GM21367 (cell line): ENCODE data around the gene ATP6V1B1.

ENCODE experiments used
- ATAC-seq: cut with Tn5 transposase; IDR thresholded peaks from one replicate; pipeline ENCODE4 v1.9.1; 2021; ENCODE audit not compliant: unreplicated experiment

Gene ATP6V1B1

DNA sequence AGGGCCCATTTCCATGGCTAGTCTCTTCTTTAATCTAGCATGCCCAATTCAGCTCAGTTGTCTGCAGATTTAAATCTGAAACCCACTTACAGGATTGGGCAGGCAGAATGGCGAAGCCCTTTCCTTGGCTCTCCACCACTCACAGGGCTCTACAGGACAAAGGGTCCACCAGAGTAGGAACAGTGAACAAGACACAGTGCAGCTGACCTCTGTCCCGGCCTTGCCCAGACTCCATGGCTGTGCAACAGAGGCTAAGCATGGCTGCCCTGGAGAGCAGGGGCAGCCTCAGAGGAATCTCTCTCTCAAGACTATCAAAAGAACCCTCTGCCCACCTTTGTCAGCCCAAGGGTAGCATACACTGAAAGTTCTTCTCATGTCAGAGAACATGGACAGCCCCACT lies 9.7 kb upstream of the ATP6V1B1 start:
- no peak for ATAC-seq

DNA sequence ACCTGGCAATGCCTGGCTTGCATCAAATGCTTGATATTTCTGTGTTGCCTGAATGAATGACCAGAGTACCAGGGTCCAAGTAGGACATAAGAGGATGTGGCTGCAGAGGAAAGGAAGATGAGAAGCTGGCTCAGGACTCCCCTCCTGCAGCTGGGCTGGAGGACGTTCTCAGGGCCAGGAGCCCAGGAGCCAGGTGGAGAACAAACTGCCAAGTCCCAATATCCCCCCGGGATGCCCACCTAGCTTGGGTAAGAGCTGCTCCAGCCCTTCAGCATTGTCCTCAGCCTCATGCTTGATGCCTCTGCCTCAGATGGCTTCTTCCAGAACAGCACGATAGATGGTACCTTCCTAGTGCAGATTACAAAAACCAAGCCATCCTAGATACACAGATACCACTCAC lies 8.6 kb upstream of the ATP6V1B1 start:
- no peak for ATAC-seq

DNA sequence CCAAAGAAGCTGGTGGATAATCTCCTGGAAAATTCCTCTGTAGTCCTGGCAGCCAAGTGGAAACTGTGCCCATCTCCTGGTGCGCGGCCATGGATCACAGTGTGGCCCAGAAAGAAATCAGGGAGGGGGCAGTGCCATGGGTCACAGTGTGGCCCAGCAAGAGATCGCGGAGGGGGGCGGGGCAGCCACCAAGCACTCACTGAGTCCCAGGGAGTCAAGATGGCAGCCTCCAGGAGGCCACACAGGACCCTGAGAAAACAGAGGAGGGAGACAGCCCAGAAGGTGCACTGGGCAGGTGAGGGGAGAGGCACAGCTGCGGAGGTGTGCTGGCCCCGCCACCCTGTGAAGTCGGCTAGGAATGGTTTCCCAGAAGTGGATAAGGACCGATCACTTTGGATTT lies 8.1 kb upstream of the ATP6V1B1 start:
- no peak for ATAC-seq

DNA sequence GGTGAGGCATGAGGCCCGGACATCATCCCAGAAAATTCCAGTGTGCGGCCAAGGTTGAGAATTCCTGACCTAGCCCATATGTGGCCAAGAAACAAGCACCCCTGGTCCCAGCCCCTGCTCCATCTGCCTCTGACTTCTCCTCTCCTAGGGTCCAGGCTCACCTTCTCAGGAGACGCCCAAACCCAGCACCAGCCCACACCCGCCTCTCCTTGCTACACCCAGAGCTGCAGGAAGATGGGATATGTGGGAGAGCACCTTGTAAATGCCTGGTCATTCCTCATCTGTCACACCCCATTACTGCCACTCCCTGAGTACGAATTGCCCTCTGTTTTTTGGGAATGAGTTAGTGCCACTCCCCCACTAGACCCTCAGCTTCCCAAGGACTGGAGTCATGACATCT lies 7.3 kb upstream of the ATP6V1B1 start:
- ATAC-seq: no peak

DNA sequence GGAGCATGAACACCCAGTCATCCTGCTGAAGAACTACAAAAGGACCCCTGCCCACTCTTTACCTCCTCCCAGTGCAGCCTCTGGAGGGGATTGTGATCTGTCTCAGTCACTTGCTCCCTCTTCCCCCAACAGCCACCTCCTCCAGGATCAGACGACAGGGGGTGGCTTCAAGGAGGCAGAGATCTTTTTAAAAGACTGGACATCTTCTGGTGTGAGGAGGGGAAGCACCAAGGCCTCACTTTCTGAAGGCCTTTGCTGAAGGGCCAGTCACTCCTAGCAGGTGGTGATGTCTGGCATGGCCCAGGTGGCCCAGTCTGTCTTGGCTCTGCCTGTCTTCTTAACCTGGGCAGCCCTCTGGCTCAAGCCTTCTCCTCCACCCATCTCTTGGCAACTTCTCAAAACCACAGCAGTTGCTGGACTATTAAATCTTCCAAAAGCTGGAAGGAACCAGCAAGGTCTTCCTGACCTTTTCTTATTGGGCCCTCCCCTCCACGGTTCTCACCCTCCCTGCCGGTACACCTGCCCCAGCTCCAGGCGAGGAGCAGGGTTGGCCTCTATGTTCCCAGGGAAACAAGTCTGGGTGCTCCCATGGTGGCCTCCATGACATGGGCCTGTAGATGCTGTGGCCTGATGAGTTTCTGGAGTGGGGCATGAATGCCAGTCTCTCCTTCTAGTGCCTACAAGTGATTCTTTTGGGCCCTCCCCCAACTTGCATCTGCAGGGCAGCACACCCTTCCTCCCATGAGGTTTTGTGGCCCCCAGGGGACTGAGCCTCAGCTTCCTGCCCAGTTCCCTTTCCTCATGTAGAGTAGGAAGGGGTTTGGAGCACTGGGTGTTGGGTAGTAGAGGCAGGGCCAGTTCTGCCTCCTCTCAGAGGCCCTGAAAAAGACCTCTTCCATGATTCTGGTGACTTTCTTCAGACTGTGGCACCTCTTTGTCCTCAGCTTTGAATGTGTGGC lies 5.0 kb upstream of the ATP6V1B1 start:
- no peak for ATAC-seq

DNA sequence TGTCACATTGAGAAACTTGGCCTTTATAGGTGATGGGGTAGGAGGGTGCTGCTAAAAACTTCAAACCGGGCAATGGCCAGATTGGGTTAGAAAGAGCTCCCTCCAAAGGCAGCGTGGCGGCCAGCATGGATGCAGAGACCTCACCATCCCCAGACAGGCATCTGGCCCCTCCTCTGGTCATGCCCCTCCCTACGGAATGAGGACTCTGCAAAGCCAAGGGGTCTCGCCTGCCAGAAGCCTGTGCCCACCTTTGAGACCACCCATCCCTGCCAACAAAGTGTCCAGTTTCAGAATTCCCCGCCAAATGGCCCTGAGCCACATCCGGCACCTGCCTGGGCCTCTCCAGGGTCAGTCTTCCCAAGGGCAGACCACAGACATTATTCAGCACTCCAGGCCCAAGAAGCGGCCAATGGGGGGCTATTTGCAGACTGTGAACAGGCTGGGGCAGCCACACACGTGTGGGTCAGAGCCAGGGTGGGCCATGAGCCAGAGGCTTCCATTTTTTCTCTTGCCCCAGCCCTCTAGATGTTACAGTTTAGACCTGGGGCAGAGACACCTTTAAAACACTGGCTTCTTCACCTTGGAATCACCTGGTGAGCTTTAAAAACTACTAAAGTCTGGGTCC lies 4.2 kb upstream of the ATP6V1B1 start:
- ATAC-seq: no peak

DNA sequence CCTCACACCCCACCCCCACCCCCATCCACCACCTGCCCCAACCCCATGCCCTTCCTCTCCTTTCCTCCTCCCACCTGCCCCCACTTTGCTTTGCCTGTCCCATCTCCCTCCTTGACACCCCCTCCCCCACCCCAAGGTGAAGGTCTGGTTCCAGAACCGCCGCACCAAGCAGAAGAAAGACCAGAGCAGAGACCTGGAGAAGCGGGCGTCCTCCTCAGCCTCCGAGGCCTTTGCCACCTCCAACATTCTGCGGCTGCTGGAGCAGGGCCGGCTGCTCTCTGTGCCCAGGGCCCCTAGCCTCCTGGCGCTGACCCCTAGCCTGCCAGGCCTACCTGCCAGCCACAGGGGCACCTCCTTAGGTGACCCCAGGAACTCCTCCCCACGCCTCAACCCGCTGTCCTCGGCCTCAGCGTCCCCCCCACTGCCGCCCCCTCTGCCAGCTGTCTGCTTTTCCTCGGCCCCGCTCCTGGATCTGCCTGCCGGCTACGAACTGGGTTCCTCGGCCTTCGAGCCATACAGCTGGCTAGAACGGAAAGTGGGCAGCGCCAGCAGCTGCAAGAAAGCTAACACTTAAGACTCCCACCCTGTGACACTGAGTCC lies 3.0 kb upstream of the ATP6V1B1 start:
- ATAC-seq: no peak

DNA sequence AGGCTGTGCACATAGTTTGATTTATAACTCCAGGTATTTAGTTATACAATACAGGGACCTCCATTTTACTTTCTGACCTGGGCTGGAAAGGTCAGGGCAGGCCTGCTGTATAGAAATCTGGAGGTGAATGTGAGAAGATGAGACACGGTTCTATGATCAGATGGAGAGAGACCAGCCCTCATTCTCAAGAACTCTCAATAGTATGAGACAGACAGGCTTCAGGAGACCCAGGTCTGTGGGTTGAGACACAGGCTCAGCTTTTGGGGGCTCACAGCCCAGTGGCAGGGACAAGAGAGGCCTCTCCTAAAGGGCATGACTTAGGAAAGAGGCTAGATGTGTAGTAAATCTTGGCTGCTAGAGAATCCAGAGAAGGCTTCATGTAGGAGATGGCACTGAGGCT lies 719 bp upstream of the ATP6V1B1 start:
- ATAC-seq: no peak

DNA sequence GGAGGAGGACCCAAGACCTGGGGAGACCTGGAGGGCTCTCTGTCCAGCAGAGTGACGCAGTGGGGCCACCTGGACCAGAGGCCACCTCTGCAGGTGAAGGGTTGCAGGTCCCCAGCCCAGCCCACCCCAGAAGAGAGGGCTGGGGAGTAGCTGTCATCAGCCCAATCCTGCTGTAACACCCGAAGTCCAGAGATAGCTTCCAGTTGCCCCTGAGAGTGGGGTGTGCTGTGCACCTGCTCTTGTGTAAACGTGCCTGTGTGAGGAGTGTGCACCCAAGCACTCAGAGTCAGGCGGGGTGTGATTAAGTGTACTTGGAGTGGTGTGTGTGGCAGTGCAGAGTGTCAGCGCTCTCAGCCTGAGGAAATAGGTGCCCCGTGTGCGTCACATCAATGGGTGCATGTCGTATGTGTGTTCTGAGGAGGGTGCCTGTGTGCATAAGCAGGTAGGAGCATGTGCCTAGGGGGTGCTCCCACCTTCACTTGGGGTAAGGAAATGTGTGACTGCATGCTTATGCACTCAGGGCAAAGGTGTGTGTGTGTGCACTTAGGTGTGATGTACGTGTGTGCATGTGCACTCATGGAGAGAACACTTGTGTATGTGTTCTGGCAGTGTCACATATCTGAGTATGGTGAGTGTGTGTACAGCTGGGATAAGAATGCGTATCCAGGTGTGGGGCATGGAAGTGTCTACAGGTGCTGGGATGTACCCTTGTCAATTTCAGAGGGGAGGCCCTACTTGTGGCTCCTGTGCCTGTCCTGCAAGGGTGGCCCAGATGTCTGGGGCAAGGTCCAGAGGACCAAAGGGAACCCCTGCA lies 672 bp downstream of the ATP6V1B1 start:
- no peak for ATAC-seq

DNA sequence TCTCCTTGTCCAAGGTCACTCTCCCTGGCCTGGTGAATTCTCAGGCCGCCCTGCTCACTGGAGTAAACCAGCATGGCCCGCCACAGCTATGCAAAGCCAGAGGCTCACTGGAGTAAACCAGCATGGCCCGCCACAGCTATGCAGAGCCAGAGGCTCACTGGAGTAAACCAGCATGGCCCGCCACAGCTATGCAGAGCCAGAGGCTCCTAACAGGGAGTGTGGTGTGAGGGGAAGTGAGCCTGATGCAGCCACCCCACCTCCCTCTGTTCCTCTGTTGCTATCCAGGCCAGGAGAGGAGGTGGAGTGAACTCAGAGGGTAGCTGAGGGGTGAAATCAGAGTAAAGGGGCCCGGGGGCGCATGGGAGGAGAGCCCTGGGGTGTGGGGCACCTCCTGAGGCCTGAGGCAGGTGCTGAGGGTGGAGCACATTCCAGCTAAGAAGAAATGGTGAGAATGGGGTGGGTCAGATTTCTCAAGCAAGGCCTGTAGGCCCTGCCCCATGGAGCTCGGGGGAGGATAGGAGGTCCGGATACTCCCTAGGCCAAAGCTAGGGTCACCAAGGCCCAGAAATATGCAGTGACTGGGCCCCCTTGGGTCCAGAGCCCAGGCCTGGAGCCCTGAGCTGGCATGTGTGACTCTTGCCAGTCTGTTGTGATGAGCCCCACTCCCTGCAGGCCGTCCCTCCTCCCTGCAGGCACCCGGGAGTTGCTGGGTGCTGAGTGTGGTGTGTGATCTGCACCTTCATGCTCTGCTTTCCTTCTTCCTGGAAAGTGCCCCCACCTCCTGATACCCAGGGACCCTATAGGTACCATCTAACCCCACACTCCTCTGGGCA lies 1.5 kb downstream of the ATP6V1B1 start:
- ATAC-seq: peak; percentile 49

DNA sequence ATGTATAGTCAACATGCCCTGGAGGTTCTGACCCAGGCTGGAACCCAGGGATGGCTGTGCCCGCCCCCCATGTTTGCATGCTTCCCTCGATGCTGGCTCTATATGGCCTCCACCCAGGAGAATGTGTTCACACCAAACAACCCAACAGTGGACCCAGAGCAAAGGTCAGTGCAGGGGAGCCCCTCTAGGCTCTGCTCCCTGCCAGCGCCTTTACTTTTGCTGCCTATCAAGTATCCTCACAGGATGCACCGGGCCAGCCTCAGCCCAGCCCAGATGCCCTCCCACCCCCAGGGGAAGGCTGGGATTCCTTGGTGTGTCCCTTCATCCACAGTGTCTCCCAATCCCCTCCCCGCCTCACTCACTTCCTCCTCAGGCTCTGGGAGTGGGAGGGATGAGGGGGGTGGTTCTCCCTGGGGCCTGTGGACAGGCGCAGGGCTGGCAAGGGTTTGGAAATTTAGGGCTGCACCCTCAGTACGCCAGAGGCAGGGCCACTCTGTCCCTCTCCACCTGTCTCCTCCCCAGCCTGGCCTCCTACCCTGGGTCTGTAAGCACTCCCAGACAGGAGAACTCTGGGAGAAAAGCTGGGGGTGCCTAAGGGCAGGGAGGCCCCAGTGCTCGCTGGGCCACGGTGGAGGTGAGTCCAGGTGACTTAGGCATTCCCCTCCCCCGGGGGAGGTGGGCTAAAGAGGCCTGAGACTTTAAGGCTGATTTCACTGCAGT lies 2.3 kb downstream of the ATP6V1B1 start:
- ATAC-seq: no peak

DNA sequence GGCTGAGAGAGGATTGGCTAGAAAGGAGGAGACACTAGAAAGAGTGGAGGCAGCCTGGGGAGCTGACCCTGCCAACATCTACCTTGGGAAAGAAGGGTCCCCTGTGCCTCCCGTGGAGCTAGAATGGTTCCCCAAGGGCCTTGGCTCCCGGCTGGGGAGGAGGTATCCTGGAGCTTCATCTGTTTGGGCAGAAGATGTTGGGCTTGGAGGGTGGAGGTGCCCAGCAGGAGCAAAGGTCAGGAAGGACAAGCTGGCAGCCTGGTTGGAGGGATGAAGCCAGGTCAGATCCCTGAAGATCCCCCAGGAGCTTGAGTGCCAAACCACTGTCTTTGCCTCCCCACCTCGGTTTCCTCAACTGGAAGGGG lies 2.9 kb downstream of the ATP6V1B1 start:
- ATAC-seq: no peak

DNA sequence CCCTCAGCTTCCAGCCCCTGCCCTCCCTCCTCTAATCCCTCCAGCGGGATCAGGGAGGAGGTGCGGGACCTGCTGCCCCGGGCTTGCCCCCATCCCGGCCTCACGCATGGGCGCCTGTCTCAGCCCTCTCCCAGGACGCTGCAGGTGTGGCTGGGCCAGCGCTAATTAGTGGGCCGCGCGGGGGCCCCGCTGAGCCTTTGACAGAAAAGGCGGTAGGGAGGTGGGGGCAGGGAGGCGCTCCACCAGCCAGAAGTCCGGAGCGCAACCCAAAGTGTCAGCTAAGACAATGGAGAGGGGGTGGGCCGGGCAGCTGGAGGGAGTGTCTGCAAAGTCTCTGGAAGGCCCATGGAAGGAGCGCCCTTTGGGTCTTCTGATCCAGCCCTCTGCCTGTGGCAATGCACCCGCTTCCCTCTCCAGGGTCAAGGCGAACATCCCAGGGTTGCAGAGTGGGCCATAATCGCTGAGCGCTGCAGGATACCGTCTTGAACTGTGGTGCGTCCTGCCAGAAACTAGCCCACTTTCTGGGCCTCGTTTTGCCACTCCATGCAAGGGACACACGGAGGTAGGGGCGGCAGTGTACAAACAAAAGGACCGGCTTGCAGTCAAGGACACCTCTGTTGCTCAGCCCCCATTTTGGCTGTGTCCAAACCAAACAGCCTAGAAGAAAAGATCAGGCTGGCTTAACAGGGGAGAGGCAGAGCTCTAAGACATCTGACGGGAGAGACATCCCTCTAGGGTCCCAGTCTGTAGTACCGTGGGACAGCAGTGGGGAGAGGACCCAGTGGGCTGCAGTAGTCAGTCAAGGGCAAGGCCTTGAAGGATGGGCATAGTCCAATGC lies 3.5 kb downstream of the ATP6V1B1 start:
- no peak for ATAC-seq

DNA sequence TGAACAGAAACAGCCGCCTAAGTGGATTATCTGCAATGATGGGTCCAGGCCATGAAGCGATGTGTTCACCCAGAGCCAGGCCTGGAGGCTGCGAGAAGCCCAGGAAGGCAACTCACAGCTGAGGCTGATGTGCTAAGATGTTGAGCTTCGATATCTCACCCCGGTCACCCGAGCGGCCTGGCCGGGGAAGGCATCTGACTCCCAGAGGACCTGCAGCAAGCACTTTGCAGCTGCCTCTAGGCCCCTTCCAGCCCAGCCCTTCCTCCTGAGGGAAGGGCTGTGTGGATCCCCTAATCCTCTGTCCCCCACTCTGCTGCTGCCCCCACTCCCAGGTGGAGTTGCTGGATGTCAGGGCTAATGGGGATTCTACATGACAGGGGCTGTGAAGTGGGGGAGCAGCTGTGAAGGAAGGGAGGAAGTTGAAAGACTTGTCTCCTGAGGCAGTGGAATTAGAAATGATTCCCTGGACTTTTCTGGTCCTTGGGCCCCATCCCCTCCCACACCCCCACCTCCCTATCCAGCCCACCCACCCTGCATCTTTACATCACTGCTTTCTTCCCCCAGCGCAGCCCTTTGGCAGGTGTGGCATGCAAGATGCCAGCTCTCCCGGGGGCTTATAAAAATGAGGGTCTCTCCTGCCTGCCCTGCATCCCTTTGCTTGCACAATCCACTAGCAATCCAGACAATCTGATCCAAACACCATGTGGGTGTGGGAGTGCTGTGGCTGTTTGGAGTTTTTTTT lies 4.3 kb downstream of the ATP6V1B1 start:
- no peak for ATAC-seq

DNA sequence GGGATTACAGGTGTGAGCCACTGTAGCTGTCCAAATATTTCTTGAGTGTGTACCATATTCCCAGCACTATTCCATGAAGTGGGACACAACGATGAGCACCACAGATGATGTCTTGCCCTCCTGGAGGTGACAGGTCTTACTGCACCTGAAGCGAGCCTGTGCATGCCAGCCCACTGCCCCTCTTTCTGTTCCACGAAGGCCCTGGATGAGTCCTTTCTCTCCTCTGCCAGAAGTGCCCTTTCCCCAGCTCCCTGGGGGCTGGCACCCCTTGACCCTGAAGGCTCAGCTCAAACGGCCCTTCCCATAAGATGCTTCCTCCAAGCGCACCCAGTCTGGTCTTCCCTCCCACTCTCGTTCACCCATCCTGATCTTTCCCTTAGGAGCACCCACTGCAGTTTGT lies 5.5 kb downstream of the ATP6V1B1 start:
- ATAC-seq: no peak

DNA sequence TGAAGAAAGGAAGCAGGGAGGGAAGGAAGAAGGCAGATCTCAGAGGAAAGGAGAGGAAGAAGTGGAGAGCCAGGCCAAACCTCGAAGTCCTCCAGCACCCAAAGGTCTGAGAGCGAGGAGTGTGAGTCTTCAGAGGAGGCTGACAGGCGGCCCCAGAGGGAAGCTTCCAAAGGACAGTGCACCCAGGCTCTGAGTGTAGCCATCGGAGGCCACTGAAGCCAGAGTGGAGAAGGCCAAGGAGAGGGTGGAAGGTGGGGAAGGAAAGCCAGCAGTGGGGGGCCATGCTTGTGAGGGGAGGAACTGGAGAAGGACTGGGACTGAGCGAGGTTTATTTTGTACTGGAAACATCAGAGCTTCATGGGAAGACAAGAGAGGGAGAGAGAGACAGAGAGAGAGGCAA lies 6.0 kb downstream of the ATP6V1B1 start:
- ATAC-seq: no peak

DNA sequence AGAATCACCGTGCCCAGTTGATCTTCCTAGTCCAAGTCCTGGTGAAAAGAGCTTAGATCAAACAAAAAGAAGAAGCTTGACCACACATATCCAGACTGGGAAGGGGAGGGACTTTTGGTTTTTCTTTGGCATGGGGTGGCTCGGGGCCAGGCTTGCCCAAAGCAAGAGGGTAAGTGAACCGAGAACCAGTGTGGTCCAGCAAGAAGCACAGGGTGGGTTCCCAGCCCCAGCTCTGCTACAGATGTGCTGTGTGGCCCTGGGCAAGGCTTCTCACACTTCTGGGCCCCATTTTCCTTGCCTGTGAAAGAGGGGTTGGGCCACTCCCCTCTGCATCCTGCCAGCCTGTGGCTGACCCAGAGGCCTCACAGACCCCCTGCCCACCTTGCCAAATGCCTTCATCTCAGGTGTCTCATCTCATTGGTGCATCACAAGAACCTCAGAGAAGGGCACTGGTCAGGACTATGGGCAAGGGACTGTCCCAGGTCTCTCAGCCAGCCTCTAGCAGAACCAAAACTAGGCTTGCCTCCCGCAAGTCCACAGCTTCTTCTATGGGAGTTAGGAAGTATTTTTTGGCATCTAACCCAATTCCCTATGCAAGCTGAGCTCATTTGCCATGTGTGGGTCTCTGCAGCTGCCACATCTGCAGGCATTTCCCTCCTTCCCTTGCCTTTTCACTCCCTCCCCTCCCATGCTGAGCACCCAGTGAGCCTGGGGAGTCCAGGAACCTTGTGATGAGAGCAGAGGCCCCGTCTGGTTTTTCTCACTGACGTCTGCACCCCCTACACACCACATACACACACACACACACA lies 6.9 kb downstream of the ATP6V1B1 start:
- ATAC-seq: no peak
